H9 (cell line): ENCODE data around the gene RAD23A. TPM values are rescaled to one million over a fixed set of nuclear protein-coding genes. Genes with fewer than 3 reads are reported as not detected.

ENCODE experiments used
- DNase-seq: peaks from one replicate; pipeline ENCODE4 v3.0.0-alpha.2; 2017
- H2AFZ ChIP-seq: one replicate; pipeline ENCODE4 v1.6.1; 2013; ENCODE audit warnings: mild to moderate bottlenecking, low read length, control low read depth, moderate library complexity
- H2AK5ac ChIP-seq: 2 replicates; pipeline ENCODE4 v1.6.1; 2013; ENCODE audit warnings: low read length, control low read depth, mixed read lengths; ENCODE audit not compliant: insufficient read length
- H2BK120ac ChIP-seq: one replicate; pipeline ENCODE4 v1.6.1; 2013; ENCODE audit warnings: low read depth, mild to moderate bottlenecking, low read length, control low read depth, inconsistent platforms; ENCODE audit not compliant: poor library complexity, severe bottlenecking
- H2BK12ac ChIP-seq: 2 replicates; pipeline ENCODE4 v1.6.1; 2013; ENCODE audit warnings: low read length, control low read depth, mixed read lengths, low read depth; ENCODE audit not compliant: insufficient read length
- H2BK15ac ChIP-seq: 2 replicates; pipeline ENCODE4 v1.6.1; 2013; ENCODE audit warnings: low read depth, low read length, control low read depth
- H2BK20ac ChIP-seq: one replicate; pipeline ENCODE4 v1.6.1; 2013; ENCODE audit warnings: low read depth, mild to moderate bottlenecking, low read length, control low read depth, inconsistent platforms; ENCODE audit not compliant: poor library complexity, severe bottlenecking
- H2BK5ac ChIP-seq: 2 replicates; pipeline ENCODE4 v1.6.1; 2013; ENCODE audit warnings: low read length, control low read depth, mixed read lengths; ENCODE audit not compliant: insufficient read length
- H3K14ac ChIP-seq: 2 replicates; pipeline ENCODE4 v1.6.1; 2013; ENCODE audit warnings: low read length, control low read depth; ENCODE audit not compliant: insufficient read depth
- H3K18ac ChIP-seq: 2 replicates; pipeline ENCODE4 v1.6.1; 2013; ENCODE audit warnings: low read depth, mild to moderate bottlenecking, mixed read lengths, low read length, control low read depth; ENCODE audit not compliant: insufficient read length
- H3K23ac ChIP-seq: 2 replicates; pipeline ENCODE4 v1.6.1; 2013; ENCODE audit warnings: low read length, control low read depth, mixed read lengths, low read depth; ENCODE audit not compliant: insufficient read length
- H3K23me2 ChIP-seq: 2 replicates; pipeline ENCODE4 v1.6.1; 2013; ENCODE audit warnings: low read depth, mild to moderate bottlenecking, mixed read lengths, low read length, control low read depth; ENCODE audit not compliant: insufficient read length, poor library complexity, severe bottlenecking
- H3K27ac ChIP-seq: 2 replicates; pipeline ENCODE4 v1.5.1; 2013; ENCODE audit warnings: low read length, control low read depth, mixed read lengths, low read depth; ENCODE audit not compliant: insufficient read length
- H3K27me3 ChIP-seq: 2 replicates; pipeline ENCODE4 v1.6.1; 2013; ENCODE audit warnings: low read length, control low read depth, inconsistent platforms; ENCODE audit not compliant: insufficient read depth
- H3K4ac ChIP-seq: 2 replicates; pipeline ENCODE4 v1.6.1; 2013; ENCODE audit warnings: low read depth, mild to moderate bottlenecking, control low read depth, inconsistent platforms, low read length, moderate library complexity
- H3K4me1 ChIP-seq: 2 replicates; pipeline ENCODE4 v1.6.1; 2013; ENCODE audit warnings: low read length, control low read depth, inconsistent platforms; ENCODE audit not compliant: insufficient read depth
- H3K4me2 ChIP-seq: 2 replicates; pipeline ENCODE4 v1.6.1; 2013; ENCODE audit warnings: low read length, control low read depth, mixed read lengths; ENCODE audit not compliant: insufficient read length, insufficient read depth
- H3K56ac ChIP-seq: 2 replicates; pipeline ENCODE4 v1.6.1; 2013; ENCODE audit warnings: low read depth, mild to moderate bottlenecking, mixed read lengths, low read length, control low read depth; ENCODE audit not compliant: insufficient read length
- H3K79me1 ChIP-seq: 2 replicates; pipeline ENCODE4 v1.6.1; 2013; ENCODE audit warnings: low read depth, mild to moderate bottlenecking, moderate library complexity, low read length, control low read depth, inconsistent platforms; ENCODE audit not compliant: insufficient read depth, poor library complexity, severe bottlenecking
- H3K79me2 ChIP-seq: 2 replicates; pipeline ENCODE4 v1.6.1; 2013; ENCODE audit warnings: low read length, control low read depth, inconsistent platforms; ENCODE audit not compliant: insufficient read depth
- H3K9ac ChIP-seq: 2 replicates; pipeline ENCODE4 v1.6.1; 2013; ENCODE audit warnings: low read length, control low read depth, mixed read lengths; ENCODE audit not compliant: insufficient read length; ENCODE audit errors: extremely low read depth
- H3K9me3 ChIP-seq: one replicate; pipeline ENCODE4 v1.6.1; 2013; ENCODE audit warnings: low read depth, low read length, inconsistent platforms; ENCODE audit not compliant: control insufficient read depth
- H3T11ph ChIP-seq: one replicate; pipeline ENCODE4 v1.6.1; 2013; ENCODE audit warnings: mild to moderate bottlenecking, low read length, control low read depth, inconsistent platforms
- H4K20me1 ChIP-seq: one replicate; pipeline ENCODE4 v1.6.1; 2013; ENCODE audit not compliant: control insufficient read depth, insufficient read length, insufficient read depth
- H4K5ac ChIP-seq: 2 replicates; pipeline ENCODE4 v1.6.1; 2013; ENCODE audit warnings: low read depth, mild to moderate bottlenecking, mixed read lengths, low read length, control low read depth; ENCODE audit not compliant: insufficient read length
- H4K8ac ChIP-seq: replicated peaks from 2 replicates; pipeline ENCODE4 v1.6.1; 2013; ENCODE audit warnings: low read length, control low read depth, mixed read lengths, low read depth; ENCODE audit not compliant: insufficient read length
- H4K91ac ChIP-seq: 2 replicates; pipeline ENCODE4 v1.6.1; 2013; ENCODE audit warnings: low read depth, mild to moderate bottlenecking, moderate library complexity, mixed read lengths, low read length, control low read depth; ENCODE audit not compliant: insufficient read length
- H3K27ac Mint-ChIP-seq, 3 experiments: 2 replicates in 2 of 3; 3 replicates in 1 of 3; pipeline ENCODE4 v1.8.0; 2020 to 2021; ENCODE audit warnings: mixed read lengths in 3 of 3, mild to moderate bottlenecking in 1 of 3, moderate library complexity in 1 of 3
- H3K27me3 Mint-ChIP-seq: 2 replicates; pipeline ENCODE4 v1.8.0; 2021; ENCODE audit warnings: low read depth, mild to moderate bottlenecking, moderate library complexity, mixed read lengths
- H3K36me3 Mint-ChIP-seq, 3 experiments: 2 replicates in 2 of 3; 3 replicates in 1 of 3; pipeline ENCODE4 v1.8.0; 2020 to 2021; ENCODE audit warnings: low read depth in 3 of 3, mixed read lengths in 3 of 3; ENCODE audit not compliant: insufficient read depth in 1 of 3
- H3K4me1 Mint-ChIP-seq, 2 experiments: 2 replicates each; pipeline ENCODE4 v1.8.0; 2020; ENCODE audit warnings: mixed read lengths in 2 of 2
- H3K4me3 Mint-ChIP-seq, 2 experiments: 2 replicates in 1 of 2; 3 replicates in 1 of 2; pipeline ENCODE4 v1.8.0; 2020 to 2021; ENCODE audit warnings: mild to moderate bottlenecking in 2 of 2, mixed read lengths in 2 of 2, moderate library complexity in 1 of 2
- H3K9me3 Mint-ChIP-seq, 2 experiments: 2 replicates in 1 of 2; 3 replicates in 1 of 2; pipeline ENCODE4 v1.8.0; 2020; ENCODE audit warnings: mild to moderate bottlenecking in 2 of 2, mixed read lengths in 2 of 2, moderate library complexity in 1 of 2
- CTCF ChIP-seq: fragments of 200-600 bp; sonication (generic); conservative IDR thresholded peaks from 3 replicates; pipeline ENCODE4 v1.8.0; 2021; ENCODE audit warnings: antibody characterized with exemption, mild to moderate bottlenecking
- WGBS: extraction: QIAGEN DNeasy Blood & Tissue Kit; methylation state at CpG from one replicate; pipeline ENCODE4 v1.1.7; 2013; ENCODE audit warnings: missing lambda C conversion rate, low lambda C conversion rate, mixed read lengths; ENCODE audit not compliant: insufficient read length; ENCODE audit errors: extremely low coverage; 5-methylcytosine and 5-hydroxymethylcytosine counted together
- total RNA-seq: library from RNA; stranded (reverse); gene quantifications from 2 replicates; pipeline ENCODE4 v1.2.1, GENCODE V29; 2021

RAD23A gene
- total RNA-seq, 1 experiment from 2014 or later = 62.2 TPM

DNA sequence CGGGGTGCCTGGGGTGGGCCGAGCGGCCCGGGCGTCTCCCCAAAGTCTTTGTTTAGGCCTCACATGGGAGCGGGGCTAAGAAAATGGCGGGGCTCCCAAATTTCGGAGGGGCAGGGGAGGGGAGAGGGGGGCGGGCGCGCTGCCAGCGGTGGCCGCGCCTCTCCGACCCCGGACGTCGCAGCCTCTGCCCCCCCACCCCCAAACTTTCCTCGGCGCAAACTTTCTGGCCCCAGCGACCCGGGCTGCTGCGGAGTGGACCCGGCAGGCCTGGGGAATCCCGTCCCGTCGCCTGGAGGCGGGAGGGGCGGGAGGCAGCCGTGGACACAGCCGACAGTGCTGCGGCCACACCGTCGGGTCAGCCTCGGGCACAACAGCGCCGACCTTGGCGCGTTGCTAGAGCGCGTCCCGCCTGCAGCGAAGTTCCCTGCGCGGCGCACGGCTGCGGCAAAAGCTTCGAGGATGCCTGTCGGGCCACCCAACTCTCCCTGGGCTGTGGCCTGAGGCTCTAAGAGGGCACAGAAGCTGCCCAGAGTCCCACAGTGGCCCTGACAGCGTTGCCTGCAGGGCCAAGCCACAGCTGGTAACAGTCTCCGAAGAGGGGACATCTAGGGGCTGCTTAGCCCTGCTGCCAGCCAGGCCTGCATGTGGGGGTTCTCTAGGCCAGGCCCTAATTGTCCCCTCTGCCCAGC, 50.9 kb downstream of the RAD23A start:
- no peak overlapping the region for H3K23ac ChIP-seq
- Mint-ChIP-seq H3K9me3 (peaks cover 2 to 9% of the 10 kb centered on the region in 2 experiments; a peak in 2 of 5 replicates), H3K36me3 (peaks cover 0 to 2% (median 0%) of the 10 kb centered on the region in 3 experiments; a peak in 1 of 7 replicates), H3K27ac (no peak overlapping the region), H3K4me1 (peaks cover 3 to 8% of the 10 kb centered on the region in 2 experiments), H3K27me3 (peaks cover 97% of the 10 kb centered on the region), H3K4me3 (no peak overlapping the region; a peak in 2 of 5 replicates)
- no peak overlapping the region for H3T11ph ChIP-seq
- H2BK12ac ChIP-seq = no peak overlapping the region
- peak; percentile 26; the same call in 2 of the 3 replicates for TF ChIP-seq CTCF
- no peaks in the 10 kb centered on the region for H3K4me1 ChIP-seq
- H3K23me2 ChIP-seq = peaks cover 4% of the 10 kb centered on the region
- no peak overlapping the region for H4K5ac ChIP-seq
- H2BK120ac ChIP-seq = no peak overlapping the region
- no peak overlapping the region for H3K18ac ChIP-seq
- H4K91ac ChIP-seq = no peak overlapping the region
- H4K20me1 ChIP-seq = peaks cover 6% of the 10 kb centered on the region
- no peak overlapping the region for H4K8ac ChIP-seq
- H3K79me1 ChIP-seq = no peaks in the 10 kb centered on the region
- no peaks in the 10 kb centered on the region for H3K79me2 ChIP-seq
- H2AK5ac ChIP-seq = no peak overlapping the region
- H2BK20ac ChIP-seq = no peak overlapping the region
- no peak overlapping the region for H3K4me2 ChIP-seq
- H2AFZ ChIP-seq = no peak overlapping the region
- no peaks in the 10 kb centered on the region for H3K9me3 ChIP-seq
- H3K56ac ChIP-seq = no peak overlapping the region
- peaks cover 53% of the 10 kb centered on the region for H3K27me3 ChIP-seq
- H3K27ac ChIP-seq = no peak overlapping the region
- H2BK5ac ChIP-seq = no peak overlapping the region
- peak; percentile 59 for DNase-seq
- no peak overlapping the region for H3K14ac ChIP-seq
- WGBS = no CpG with 5 or more reads among the region's 52 CpGs
- H2BK15ac ChIP-seq = no peak overlapping the region
- no peak overlapping the region for H3K9ac ChIP-seq
- H3K4ac ChIP-seq = no peak overlapping the region
